WTC11 (cell line): ENCODE data around the gene MTMR2. TPM values are rescaled to one million over a fixed set of nuclear protein-coding genes. Genes with fewer than 3 reads are reported as not detected.

Experiments used
- ATAC-seq: fragments of 200-7000 bp; cut with Tn5 transposase; 2 replicates; pipeline ENCODE4 v1.10.0; 2021; ENCODE audit warnings: mild to moderate bottlenecking, moderate library complexity
- CTCF ChIA-PET: fragments of 300-600 bp; sonication (Branson Sonifier 250); formaldehyde crosslinking; loops from one replicate; lab custom pipeline; 2021; ENCODE audit warnings: antibody characterized with exemption; lab: Charles Lee
- POLR2A ChIA-PET: fragments of 350-600 bp; sonication (Branson Sonifier 250); formaldehyde crosslinking; loops from one replicate; lab custom pipeline; 2021; ENCODE audit warnings: antibody characterized with exemption; lab: Charles Lee
- DNase-seq: peaks from one replicate; pipeline ENCODE4 v3.0.0; 2021; ENCODE audit warnings: low spot score
- H3K27ac Mint-ChIP-seq: 2 replicates; pipeline ENCODE4 v1.8.0; 2021; ENCODE audit warnings: mixed read lengths
- H3K27me3 Mint-ChIP-seq: 2 replicates; pipeline ENCODE4 v1.8.0; 2021; ENCODE audit warnings: low read depth, mild to moderate bottlenecking, moderate library complexity, mixed read lengths
- H3K36me3 Mint-ChIP-seq: 2 replicates; pipeline ENCODE4 v1.8.0; 2021; ENCODE audit warnings: mixed read lengths
- H3K4me1 Mint-ChIP-seq: 2 replicates; pipeline ENCODE4 v1.8.0; 2022; ENCODE audit warnings: mixed read lengths
- H3K4me3 Mint-ChIP-seq: 2 replicates; pipeline ENCODE4 v1.8.0; 2021; ENCODE audit warnings: mild to moderate bottlenecking, moderate library complexity, mixed read lengths
- H3K9me3 Mint-ChIP-seq: 2 replicates; pipeline ENCODE4 v1.8.0; 2021; ENCODE audit warnings: mixed read lengths
- ARID4B ChIP-seq: sonication (generic); formaldehyde crosslinking; IDR thresholded peaks from 2 replicates; pipeline ENCODE4 v1.8.0; 2023; ENCODE audit warnings: missing genetic modification reagents, mild to moderate bottlenecking, borderline replicate concordance
- ATF1 ChIP-seq: sonication (generic); formaldehyde crosslinking; IDR thresholded peaks from 2 replicates; pipeline ENCODE4 v1.8.1; 2023; ENCODE audit warnings: mild to moderate bottlenecking, moderate library complexity, missing genetic modification reagents
- ATF2 ChIP-seq: sonication (generic); formaldehyde crosslinking; IDR thresholded peaks from 2 replicates; pipeline ENCODE4 v1.8.1; 2022; ENCODE audit warnings: low read depth, missing genetic modification reagents, borderline replicate concordance
- CREM ChIP-seq: sonication (generic); formaldehyde crosslinking; IDR thresholded peaks from 2 replicates; pipeline ENCODE4 v1.8.1; 2022; ENCODE audit warnings: mild to moderate bottlenecking, missing genetic modification reagents, moderate library complexity
- E2F4 ChIP-seq: sonication (generic); formaldehyde crosslinking; IDR thresholded peaks from 2 replicates; pipeline ENCODE4 v1.8.1; 2022; ENCODE audit warnings: low read depth, mild to moderate bottlenecking, moderate library complexity, missing genetic modification reagents, borderline replicate concordance
- ESRRA ChIP-seq: sonication (generic); formaldehyde crosslinking; IDR thresholded peaks from 2 replicates; pipeline ENCODE4 v1.8.1; 2022; ENCODE audit warnings: mild to moderate bottlenecking, missing genetic modification reagents, borderline replicate concordance
- IRF1 ChIP-seq: sonication (generic); formaldehyde crosslinking; IDR thresholded peaks from 2 replicates; pipeline ENCODE4 v1.8.0; 2023; ENCODE audit warnings: missing genetic modification reagents
- IRF2 ChIP-seq: sonication (generic); formaldehyde crosslinking; IDR thresholded peaks from 2 replicates; pipeline ENCODE4 v1.8.0; 2022; ENCODE audit warnings: low read depth, missing genetic modification reagents, borderline replicate concordance
- JAZF1 ChIP-seq: fragments of 250-450 bp; sonication (Bioruptor Pico); IDR thresholded peaks from 2 replicates; pipeline ENCODE4 v1.9.0; 2021; ENCODE audit warnings: moderate library complexity, mild to moderate bottlenecking, inconsistent platforms
- JUN ChIP-seq: sonication (generic); formaldehyde crosslinking; IDR thresholded peaks from 2 replicates; pipeline ENCODE4 v1.8.0; 2023; ENCODE audit warnings: mild to moderate bottlenecking, missing genetic modification reagents
- NFATC4 ChIP-seq: fragments of 250-450 bp; sonication (Bioruptor Pico); IDR thresholded peaks from 2 replicates; pipeline ENCODE4 v1.9.0; 2021; ENCODE audit warnings: mild to moderate bottlenecking
- OVOL2 ChIP-seq: fragments of 250-450 bp; sonication (Bioruptor Pico); IDR thresholded peaks from 2 replicates; pipeline ENCODE4 v1.9.0; 2021; ENCODE audit warnings: mild to moderate bottlenecking, borderline replicate concordance
- PREB ChIP-seq: sonication (generic); formaldehyde crosslinking; IDR thresholded peaks from 2 replicates; pipeline ENCODE4 v1.8.1; 2022; ENCODE audit warnings: mild to moderate bottlenecking, missing genetic modification reagents, moderate library complexity, borderline replicate concordance
- SMAD3 ChIP-seq: sonication (generic); formaldehyde crosslinking; IDR thresholded peaks from 2 replicates; pipeline ENCODE4 v1.8.0; 2022; ENCODE audit warnings: missing genetic modification reagents, mild to moderate bottlenecking, borderline replicate concordance
- SOX15 ChIP-seq: fragments of 250-450 bp; sonication (Bioruptor Pico); IDR thresholded peaks from 2 replicates; pipeline ENCODE4 v1.9.0; 2021; ENCODE audit warnings: mild to moderate bottlenecking
- SP1 ChIP-seq: sonication (generic); formaldehyde crosslinking; conservative IDR thresholded peaks from 2 replicates; pipeline ENCODE4 v1.8.1; 2022; ENCODE audit warnings: missing genetic modification reagents
- ZBTB43 ChIP-seq: sonication (generic); formaldehyde crosslinking; IDR thresholded peaks from 2 replicates; pipeline ENCODE4 v1.8.1; 2023; ENCODE audit warnings: mild to moderate bottlenecking, missing genetic modification reagents
- ZNF138 ChIP-seq: sonication (generic); formaldehyde crosslinking; conservative IDR thresholded peaks from 2 replicates; pipeline ENCODE4 v1.8.1; 2022; ENCODE audit warnings: mild to moderate bottlenecking, moderate library complexity, missing genetic modification reagents
- ZNF425 ChIP-seq: fragments of 250-450 bp; sonication (Bioruptor Pico); conservative IDR thresholded peaks from 2 replicates; pipeline ENCODE4 v1.9.0; 2021; ENCODE audit warnings: mild to moderate bottlenecking
- ZNF532 ChIP-seq: fragments of 250-450 bp; sonication (Bioruptor Pico); IDR thresholded peaks from 2 replicates; pipeline ENCODE4 v1.9.0; 2021; ENCODE audit warnings: mild to moderate bottlenecking, borderline replicate concordance
- total RNA-seq: library from RNA; stranded (reverse); gene quantifications from 3 replicates; pipeline ENCODE4 v1.2.3, GENCODE V29; 2021

Gene MTMR2
- total RNA-seq, 1 experiment from 2014 or later, result 45.6 TPM

- peaks cover 53% of the 10 kb centered on the region for H3K36me3 Mint-ChIP-seq
- H3K4me1 Mint-ChIP-seq, result no peaks in the 10 kb centered on the region
- no peak overlapping the region for H3K4me3 Mint-ChIP-seq
- POLR2A ChIA-PET, result no interaction called here
- no peak for TF ChIP-seq JAZF1 (CRISPR knock-in tag)
- no peak for TF ChIP-seq SOX15 (CRISPR knock-in tag)
- no peak for TF ChIP-seq ZNF138
- no peak for TF ChIP-seq ATF1 (CRISPR knock-in tag)
- TF ChIP-seq NFATC4 (CRISPR knock-in tag), result no peak
- TF ChIP-seq JUN (CRISPR knock-in tag), result no peak
- TF ChIP-seq IRF2 (CRISPR knock-in tag), result no peak
- TF ChIP-seq PREB (CRISPR knock-in tag), result no peak
- no peak for TF ChIP-seq ZBTB43
- TF ChIP-seq ARID4B (CRISPR knock-in tag), result no peak
- TF ChIP-seq E2F4 (CRISPR knock-in tag), result no peak
- TF ChIP-seq ESRRA (CRISPR knock-in tag), result no peak
- no peak for TF ChIP-seq IRF1 (CRISPR knock-in tag)
- TF ChIP-seq SMAD3 (CRISPR knock-in tag), result no peak
- TF ChIP-seq OVOL2 (CRISPR knock-in tag), result no peak
- TF ChIP-seq SP1 (CRISPR knock-in tag), result no peak
- no peak for TF ChIP-seq ZNF532 (CRISPR knock-in tag)
- no peak for TF ChIP-seq ZNF425 (CRISPR knock-in tag)
- TF ChIP-seq CREM (CRISPR knock-in tag), result no peak
- no peak for TF ChIP-seq ATF2 (CRISPR knock-in tag)
- TF ChIP-seq, all 79 proteins: peak for 0
- no peak for ATAC-seq
- Mint-ChIP-seq H3K27ac (no peak overlapping the region), H3K27me3 (no peaks in the 10 kb centered on the region), H3K9me3 (no peaks in the 10 kb centered on the region)
- CTCF ChIA-PET, result no interaction called here
- DNase-seq, result no peak
These were observed 91.1 kb downstream of the MTMR2 start for GRCh38 chr11:95832763-95833162.
